DLD1 (cell line): Measurements from ENCODE around the gene ACBD7.

Experiments used
- in situ Hi-C: cut with HindIII; loops from 2 replicates; pipeline ENCODE4 v1.10.0; 2017; ENCODE audit warnings: low sequenced_read_pairs

The ACBD7 gene

DNA sequence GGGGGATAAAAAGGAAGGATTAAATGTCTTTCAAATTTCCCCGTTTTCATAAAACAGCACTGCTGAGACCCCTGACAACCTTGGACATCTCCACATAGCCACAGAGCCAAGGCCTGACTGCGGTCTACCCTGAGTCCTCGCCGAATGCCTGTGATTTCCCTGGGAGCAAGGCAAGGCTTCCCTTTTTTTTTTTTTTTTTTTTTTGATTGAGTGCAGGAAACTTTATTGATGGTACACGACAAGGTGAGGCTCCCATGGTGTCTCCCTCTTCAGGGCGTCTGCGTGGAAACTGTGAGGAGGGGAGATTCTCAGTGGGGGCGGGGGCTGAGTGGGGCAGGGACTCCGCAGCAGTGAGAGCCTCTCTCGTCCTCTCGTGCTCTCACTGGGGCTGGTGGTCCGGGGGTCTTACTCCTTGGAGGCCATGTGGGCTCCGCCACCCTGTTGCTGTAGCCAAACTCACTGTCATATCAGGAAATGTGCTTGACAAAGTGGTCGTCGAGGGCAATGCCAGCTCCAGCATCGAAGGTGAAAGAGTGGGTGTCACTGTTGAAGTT is 4.4 kb upstream of the ACBD7 start:
- in situ Hi-C loops = no loop called here

GRCh38 chr10:15091418-15091817 is 2.8 kb upstream of the ACBD7 start:
- in situ Hi-C loops = no loop called here

- in situ Hi-C loops = no loop called here
Measured at GRCh38 chr10:15084502-15084922, 4.1 kb downstream of the ACBD7 start.

GRCh38 chr10:15083674-15084501 is 4.7 kb downstream of the ACBD7 start:
- in situ Hi-C loops = no loop called here

DNA sequence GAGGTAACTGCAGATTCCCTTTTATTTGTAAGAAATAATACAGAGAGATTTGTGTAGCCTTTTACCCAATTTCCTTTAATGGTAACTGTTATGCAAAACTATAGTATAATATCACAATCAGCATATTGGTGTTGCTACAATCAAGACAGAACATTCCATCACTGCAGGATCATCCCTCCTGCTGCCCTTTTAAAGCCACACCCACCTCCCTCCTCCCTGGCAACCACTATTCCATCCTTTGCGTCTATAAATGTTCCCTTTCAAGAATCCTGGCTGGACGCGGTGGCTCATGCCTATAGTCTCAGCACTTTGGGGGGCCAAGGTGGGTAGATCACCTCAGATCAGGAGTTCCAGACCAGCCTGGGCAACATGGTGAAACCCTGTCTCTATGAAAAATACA is 13.2 kb downstream of the ACBD7 start:
- in situ Hi-C loops = no loop called here

- in situ Hi-C loops = no loop called here
Measured at GRCh38 chr10:15072358-15072757, 16.2 kb downstream of the ACBD7 start.

GRCh38 chr10:15069230-15069629 is 19.3 kb downstream of the ACBD7 start:
- in situ Hi-C loops = no loop called here

DNA sequence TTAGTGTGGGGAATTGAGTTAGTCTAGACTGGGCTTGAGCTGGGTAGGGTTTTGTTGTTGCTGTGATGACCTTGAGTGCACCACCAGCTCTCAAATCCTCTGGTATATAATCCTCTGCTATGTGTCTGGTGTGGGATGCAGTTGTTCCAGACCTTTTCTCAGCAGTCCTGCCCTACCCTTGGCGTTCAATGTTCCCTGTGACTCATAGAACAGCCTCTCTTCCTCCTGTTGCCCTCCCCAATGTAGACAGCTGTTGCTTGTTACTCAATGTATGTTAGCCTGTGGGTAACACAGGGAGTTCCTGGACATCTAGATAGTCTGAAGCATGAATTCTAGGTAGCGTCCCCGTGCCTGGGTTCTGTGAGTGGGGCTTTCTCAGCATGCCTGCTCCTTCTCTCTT is 19.8 kb downstream of the ACBD7 start:
- in situ Hi-C loops = no loop called here

DNA sequence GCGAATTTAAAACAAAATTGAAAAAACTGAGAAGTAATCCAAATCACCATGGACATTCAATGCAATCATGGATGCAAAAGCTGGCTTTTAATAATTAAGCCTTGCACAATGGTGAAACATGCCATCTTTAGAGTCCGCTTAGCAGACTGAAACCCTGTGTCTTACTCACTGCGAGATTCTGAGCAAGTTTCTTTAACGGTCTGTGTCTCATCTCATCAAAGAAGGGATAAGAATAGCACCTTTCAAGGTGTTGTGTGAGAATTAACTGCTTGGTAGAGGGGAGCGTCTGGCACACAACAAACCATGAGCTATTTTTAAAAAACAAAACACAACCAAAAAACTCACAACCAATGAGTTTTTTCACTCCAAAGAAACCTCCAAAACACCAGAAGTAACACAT is 21.4 kb downstream of the ACBD7 start:
- in situ Hi-C loops = no loop called here

DNA sequence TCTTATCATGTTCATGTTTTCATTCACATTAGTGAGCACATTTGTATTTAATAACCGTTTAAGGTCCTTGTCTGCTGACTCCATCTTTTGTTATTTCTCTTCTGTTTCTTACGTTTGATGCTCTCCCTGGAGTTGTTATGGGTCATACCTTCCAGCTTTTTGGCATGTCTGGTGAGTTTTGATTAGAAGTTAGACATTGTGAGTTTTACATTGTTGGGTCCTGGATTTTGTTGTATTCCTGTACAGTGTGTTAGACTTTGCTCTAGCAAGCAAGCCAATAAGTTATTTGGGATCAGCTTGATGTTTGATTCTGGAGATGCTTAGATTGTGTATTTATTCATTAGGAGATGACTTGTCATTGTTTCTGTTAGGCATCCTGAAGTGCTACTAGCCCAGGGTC is 27.9 kb downstream of the ACBD7 start:
- in situ Hi-C loops = no loop called here

DNA sequence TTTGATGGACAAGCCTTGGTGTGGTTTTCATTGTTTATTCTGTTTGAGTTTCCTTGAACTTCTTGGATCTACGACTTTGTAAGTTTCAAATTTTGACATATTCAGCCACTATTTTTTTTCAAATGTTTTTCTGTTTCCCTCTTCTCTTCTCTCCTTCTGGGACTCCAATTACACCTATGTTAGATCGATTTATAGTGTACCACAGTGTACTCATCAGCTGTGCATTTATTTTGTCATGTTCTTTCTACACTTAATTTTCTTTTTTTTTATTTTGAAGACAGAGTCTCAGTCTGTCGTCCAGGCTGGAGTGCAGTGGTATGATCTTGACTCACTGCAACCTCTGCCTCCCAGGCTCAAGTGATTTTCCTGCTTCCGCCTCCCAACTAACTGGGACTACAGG is 28.7 kb downstream of the ACBD7 start:
- in situ Hi-C loops = no loop called here

GRCh38 chr10:15058689-15059088 is 29.9 kb downstream of the ACBD7 start:
- in situ Hi-C loops = no loop called here

DNA sequence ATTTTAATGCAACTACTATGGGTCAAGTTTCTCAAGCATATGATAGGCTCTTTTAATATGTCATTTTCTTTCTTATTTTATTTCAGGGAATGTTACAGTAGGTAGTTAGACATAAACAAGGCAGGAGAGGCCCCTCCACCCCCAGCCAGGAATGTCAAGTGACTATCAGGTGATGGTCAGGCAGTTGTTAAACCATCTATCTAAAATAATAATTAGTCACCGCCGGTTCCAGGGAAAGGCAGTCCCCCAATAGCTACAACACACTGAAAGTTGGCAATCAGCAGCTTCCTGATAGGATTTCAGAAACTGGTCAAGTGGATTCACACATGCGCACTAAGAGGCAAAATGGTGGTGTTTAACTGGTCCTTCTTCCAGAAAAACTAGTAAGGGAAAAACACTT is 35.5 kb downstream of the ACBD7 start:
- in situ Hi-C loops = no loop called here

GRCh38 chr10:15052121-15052520 is 36.5 kb downstream of the ACBD7 start:
- in situ Hi-C loops = no loop called here

DNA sequence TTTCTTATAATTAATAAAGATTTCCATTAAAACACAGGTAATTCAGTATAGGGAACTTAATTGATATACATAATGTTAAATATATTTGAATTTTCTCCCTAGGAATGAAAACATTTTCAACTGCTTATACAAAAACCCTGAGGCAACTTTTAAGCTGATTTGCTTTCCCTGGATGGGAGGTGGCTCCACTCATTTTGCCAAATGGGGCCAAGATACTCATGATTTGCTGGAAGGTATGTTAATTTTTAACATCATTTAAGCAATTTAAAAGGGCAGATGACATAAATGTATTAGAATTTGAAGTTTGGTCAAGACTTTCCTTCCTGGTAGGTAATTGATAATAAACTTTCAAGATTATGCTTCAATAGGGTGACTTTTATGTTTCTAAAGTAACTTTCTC is 39.0 kb downstream of the ACBD7 start:
- in situ Hi-C loops = no loop called here

DNA sequence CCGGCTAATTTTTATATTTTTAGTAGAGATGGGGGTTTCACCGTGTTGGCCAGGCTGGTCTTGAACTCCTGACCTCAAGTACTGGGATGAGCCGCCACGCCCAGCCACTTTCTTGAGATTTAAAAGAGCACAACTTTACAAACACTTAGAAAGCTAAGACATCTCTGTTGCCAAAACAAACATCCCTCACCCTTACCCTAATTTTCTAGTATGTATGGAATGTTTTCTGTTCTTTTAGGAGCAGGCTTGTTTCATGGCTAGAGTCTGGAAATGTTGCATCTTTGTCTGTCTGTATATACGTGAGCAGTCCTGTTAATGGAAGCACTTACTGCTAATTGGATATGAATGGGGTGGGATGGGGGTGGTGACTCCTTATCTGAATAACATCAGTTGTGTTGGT is 42.0 kb downstream of the ACBD7 start:
- in situ Hi-C loops = no loop called here

- in situ Hi-C loops = no loop called here
Measured at GRCh38 chr10:15045380-15045779, 43.2 kb downstream of the ACBD7 start.

- in situ Hi-C loops = no loop called here
Measured at GRCh38 chr10:15043674-15044073, 44.9 kb downstream of the ACBD7 start, which contains the start of gene OLAH. OLAH (plus strand) TSS chr10:15043943; CDS start chr10:15047289, 3,346 bp downstream.

GRCh38 chr10:15038416-15038815 is 50.2 kb downstream of the ACBD7 start:
- in situ Hi-C loops = no loop called here

DNA sequence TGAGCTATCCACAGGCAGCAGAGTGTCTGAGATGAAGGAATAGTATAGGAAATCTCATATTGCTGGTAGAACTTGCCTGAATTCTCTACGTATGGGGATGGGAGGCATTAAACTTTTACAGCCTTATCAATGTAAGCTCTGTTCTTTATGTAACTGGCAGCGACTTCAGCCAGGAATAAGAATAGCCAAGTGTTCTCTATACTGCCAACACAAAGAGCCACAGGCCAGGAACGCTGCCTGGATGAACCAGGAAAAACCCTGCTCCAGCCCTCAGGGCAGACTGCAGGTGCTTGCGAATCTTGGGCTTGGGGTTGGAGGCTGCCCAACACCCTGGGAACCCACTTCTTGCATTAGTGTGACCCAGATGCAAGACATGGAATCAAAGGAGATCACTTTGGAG is 50.9 kb downstream of the ACBD7 start:
- in situ Hi-C loops = no loop called here

DNA sequence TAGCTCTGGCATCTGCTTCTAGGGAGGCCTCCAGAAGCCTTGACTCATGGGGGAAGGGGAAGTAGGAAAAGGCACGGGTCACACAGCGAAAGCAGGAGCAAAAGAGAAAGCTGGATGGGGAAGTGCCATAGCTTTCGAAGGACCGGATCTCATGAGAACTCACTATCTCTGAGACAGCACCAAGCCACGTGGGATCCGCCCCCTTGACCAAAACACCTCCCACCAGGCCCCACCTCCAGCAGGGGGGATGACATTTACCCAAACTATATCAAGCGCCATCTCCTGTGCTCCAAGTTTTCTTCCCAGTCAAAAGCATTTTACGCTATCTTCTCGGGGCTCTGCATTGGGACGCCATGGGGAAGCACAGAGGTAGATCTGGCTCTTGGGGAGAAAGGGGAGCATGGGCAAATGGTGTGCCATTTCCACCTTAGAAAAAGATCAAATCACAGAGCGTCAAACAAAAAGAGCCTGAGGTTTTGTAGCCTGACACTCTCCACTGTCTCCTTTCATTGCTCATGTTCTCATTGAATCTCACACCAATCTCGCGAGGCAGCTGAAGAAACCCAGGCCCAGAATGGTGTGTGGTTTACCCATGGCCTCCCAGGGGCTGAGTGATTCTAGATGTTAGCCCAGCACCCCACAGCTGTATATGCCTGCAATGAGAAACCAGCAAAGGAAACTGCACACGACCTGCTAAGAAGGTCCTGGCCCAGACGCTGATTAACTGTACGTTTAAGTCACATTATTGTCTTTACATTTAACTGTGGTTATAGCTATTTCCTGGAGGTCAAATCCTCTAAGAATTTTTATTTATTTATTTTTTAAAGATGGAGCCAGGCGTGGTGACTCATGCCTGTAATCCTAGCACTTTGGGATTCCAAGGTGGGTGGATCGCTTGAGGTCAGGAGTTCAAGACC is 52.9 kb downstream of the ACBD7 start:
- in situ Hi-C loops = no loop called here

GRCh38 chr10:15027741-15028140 is 60.8 kb downstream of the ACBD7 start:
- in situ Hi-C loops = no loop called here
